ENCODE results near the gene ATG9A. TPM values are rescaled to one million over a fixed set of nuclear protein-coding genes. Genes with fewer than 3 reads are reported as not detected.

Gene ATG9A, protein sequence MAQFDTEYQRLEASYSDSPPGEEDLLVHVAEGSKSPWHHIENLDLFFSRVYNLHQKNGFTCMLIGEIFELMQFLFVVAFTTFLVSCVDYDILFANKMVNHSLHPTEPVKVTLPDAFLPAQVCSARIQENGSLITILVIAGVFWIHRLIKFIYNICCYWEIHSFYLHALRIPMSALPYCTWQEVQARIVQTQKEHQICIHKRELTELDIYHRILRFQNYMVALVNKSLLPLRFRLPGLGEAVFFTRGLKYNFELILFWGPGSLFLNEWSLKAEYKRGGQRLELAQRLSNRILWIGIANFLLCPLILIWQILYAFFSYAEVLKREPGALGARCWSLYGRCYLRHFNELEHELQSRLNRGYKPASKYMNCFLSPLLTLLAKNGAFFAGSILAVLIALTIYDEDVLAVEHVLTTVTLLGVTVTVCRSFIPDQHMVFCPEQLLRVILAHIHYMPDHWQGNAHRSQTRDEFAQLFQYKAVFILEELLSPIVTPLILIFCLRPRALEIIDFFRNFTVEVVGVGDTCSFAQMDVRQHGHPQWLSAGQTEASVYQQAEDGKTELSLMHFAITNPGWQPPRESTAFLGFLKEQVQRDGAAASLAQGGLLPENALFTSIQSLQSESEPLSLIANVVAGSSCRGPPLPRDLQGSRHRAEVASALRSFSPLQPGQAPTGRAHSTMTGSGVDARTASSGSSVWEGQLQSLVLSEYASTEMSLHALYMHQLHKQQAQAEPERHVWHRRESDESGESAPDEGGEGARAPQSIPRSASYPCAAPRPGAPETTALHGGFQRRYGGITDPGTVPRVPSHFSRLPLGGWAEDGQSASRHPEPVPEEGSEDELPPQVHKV
- total RNA-seq: 36.7 and 38.4 TPM in 2 replicates

DNA sequence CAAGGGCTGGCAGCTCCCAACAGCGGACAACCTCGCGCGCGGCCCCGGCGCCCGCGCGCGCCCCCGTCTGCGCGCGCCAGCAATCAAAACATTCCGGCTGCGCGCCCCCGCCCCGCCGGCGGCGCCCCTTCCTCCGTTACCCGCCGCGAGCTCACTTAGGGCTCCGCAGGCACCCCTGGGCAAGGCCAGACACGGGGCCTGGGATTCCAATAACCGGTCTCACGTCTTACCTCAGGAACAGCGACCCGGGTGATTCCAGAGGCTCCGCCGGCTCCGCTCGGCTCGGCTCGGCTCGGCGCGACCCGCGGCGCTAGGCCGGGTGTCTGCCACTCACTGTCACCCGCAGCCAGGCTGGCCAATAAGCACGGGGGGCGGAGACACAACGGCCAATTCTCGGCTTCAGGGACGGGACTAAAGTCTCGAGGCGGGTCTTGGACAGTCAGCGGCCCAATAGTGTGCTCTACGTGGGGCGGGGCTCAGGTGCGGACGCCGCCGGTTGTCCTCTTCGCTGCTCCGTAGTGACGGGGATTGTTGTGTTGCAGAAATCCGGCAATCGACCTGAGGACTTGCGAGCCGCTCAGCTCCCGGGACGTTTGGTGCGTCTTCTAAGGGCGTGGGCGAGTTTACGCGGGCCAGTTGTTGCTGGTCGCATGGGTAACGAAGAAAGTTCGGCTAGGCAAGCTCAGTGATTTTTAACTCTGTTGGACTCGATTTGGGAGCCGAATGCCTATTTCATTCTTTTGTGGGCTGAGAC, at the start of gene ATG9A, which contains the start of gene ANKZF1:
TSS of gene ATG9A (minus strand) at position 332 of the 754 bp plus-strand sequence. CDS start 1,612 bp downstream, outside the sequence.
TSS of gene ANKZF1 (plus strand) at position 502 of the 754 bp plus-strand sequence. CDS start 452 bp downstream, outside the sequence.
- TF ChIP-seq, protein P1, sequence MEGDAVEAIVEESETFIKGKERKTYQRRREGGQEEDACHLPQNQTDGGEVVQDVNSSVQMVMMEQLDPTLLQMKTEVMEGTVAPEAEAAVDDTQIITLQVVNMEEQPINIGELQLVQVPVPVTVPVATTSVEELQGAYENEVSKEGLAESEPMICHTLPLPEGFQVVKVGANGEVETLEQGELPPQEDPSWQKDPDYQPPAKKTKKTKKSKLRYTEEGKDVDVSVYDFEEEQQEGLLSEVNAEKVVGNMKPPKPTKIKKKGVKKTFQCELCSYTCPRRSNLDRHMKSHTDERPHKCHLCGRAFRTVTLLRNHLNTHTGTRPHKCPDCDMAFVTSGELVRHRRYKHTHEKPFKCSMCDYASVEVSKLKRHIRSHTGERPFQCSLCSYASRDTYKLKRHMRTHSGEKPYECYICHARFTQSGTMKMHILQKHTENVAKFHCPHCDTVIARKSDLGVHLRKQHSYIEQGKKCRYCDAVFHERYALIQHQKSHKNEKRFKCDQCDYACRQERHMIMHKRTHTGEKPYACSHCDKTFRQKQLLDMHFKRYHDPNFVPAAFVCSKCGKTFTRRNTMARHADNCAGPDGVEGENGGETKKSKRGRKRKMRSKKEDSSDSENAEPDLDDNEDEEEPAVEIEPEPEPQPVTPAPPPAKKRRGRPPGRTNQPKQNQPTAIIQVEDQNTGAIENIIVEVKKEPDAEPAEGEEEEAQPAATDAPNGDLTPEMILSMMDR (IDR thresholded peaks at IDR 0.05; ENCODE audit: insufficient read depth, low read depth, low read length): no peak
- DNase-seq (ENCODE audit: low read depth): peak; percentile 99
- H3K4me3 ChIP-seq (ENCODE audit: low read depth, low read length): peak within 1 kb of the TSS; percentile 76

DNA sequence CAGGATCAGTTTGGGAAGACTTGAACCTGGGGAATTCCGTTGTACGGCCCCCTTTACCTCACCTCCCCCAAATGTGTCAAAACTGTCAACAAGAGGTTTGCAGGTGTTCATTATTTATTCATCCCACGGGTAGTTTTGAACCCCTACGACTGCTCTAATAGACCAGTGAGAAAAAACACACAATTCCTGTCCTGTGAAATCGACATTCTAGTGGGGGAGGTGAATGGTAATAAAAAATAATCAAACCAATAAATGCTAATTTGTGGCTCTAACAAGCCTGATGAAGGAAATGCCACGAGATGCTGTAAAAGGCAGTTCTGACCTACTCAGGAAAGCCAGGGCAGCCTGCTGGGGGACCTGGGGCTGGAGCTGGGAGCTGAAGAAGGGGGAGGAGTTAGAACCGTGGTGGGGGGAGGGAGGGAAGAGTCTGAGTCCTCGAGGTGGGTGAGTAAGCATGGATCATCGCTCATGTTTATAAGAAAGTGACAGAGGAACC, 49.3 kb upstream of the ATG9A start:
- no peak for DNase-seq (ENCODE audit: low read depth)
- peak overlapping the region; percentile 24 for H3K4me3 ChIP-seq (ENCODE audit: low read depth, low read length)
- TF ChIP-seq, protein P1 (IDR thresholded peaks at IDR 0.05; ENCODE audit: insufficient read depth, low read depth, low read length): no peak

DNA sequence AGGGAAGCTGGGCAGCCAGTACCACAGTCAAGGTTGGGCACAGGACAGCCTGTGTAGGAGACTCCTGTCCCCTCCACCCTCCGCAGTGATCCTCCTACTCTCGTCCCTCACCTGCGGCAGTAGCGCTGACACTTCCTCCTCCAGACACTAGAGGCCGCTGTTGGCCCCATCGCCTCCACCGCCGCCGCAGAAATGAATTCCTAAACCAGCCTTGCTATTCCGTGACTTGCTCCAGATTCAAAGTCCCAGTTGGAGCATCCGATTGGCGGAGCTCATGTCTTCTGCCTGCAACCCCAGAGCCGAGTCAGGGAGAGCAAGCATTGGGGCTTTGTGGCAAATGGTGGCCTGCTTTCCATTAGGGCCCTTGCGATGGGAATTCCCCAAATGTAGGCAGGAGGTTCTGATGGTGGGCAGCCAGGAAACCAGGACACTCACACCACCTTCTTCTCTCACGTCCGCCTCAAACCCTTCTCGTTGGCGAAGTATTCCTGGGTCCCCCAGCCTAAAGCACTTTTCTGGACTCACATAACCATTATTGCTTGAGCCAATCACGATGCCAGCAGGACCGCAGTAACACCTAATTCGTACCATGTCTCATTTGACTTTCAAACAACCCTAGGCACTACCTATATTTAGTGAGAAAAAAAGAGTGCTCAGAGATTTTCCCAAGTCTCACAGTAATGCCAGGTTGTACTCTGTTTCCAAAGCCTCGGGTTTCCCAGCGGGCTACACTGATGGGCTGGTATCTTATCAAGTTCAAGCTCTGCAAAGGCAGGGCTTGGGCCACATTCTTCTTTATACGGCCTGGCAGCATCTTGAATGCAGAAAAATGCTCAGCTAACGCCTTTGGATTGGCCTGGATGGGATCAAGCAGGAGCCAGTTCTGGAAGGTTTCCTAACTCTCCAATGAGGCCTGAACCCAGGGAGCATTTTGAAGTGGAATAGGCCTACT, 48.5 kb upstream of the ATG9A start:
- H3K4me3 ChIP-seq (ENCODE audit: low read depth, low read length): no peak overlapping the region
- DNase-seq (ENCODE audit: low read depth): peak; percentile 83
- TF ChIP-seq, protein P1 (IDR thresholded peaks at IDR 0.05; ENCODE audit: insufficient read depth, low read depth, low read length): peak; percentile 96

DNA sequence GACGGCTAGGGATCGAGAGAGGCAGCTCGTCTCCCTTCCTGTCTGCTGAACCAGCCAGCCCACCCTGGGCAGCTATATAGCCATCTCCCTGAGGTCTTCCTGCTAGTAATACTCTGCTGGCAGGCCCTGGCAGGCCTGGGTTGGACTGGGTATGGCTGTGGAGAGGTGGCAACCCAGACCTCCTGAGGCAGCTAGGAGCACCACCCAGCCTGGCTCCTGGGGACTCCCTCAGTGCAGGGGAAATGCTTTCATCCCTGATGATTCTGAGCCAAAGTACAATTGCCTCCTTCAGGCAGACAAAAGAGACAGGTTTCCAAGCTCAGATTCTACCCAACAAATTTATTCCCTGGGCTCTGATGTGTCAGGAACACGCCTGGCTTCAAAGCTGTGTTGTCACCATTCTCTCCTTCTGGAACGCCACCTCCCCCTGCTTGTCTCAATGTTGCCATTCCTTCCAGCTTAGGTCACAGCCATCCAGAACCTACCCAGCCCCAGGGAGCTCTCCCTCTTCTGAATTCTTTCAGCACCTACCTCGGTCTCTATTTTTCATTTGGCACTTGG, 45.0 kb upstream of the ATG9A start:
- no peak overlapping the region for H3K4me3 ChIP-seq (ENCODE audit: low read depth, low read length)
- TF ChIP-seq, protein P1 (IDR thresholded peaks at IDR 0.05; ENCODE audit: insufficient read depth, low read depth, low read length): no peak
- peak; percentile 75 for DNase-seq (ENCODE audit: low read depth)

DNA sequence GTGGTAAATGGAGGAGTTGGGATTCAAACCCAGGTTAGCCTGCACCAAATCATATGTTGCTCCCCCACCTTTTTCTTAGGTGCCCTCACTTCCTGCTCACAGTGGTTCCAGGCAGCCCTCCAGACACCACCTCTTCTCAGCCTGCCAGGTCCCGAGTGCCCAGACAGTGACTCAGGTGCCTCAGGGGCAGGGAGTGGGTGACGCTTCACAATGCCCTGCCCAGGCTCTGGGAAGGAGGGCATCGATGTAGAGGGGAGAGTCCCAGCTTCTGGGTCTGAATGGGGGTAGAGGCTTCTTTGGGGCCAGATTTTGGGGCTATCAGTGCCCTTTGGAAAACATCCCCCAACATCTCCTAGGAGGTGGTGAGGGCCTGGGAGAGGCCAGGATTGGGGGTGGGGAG, 44.5 kb upstream of the ATG9A start:
- H3K4me3 ChIP-seq (ENCODE audit: low read depth, low read length): no peak overlapping the region
- TF ChIP-seq, protein P1 (IDR thresholded peaks at IDR 0.05; ENCODE audit: insufficient read depth, low read depth, low read length): no peak
- no peak for DNase-seq (ENCODE audit: low read depth)

Measured in fibroblast of villous mesenchyme (primary cell).